Osteoblast (primary cell): ENCODE measurements around the gene SIL1. TPM values are rescaled to one million over a fixed set of nuclear protein-coding genes. Genes with fewer than 3 reads are reported as not detected.
A peak's percentile ranks its signal among the peaks of the same experiment; 100 is the strongest.

Source experiments
- DNase-seq: peaks from one replicate; pipeline ENCODE4 v3.0.0; 2011; ENCODE audit warnings: low spot score, mixed read lengths; ENCODE audit not compliant: insufficient read length; ENCODE audit errors: missing footprints
- H2AFZ ChIP-seq: 2 replicates; pipeline ENCODE4 v1.6.0; 2011; ENCODE audit warnings: mild to moderate bottlenecking, low read length
- H3K27ac ChIP-seq: 2 replicates; pipeline ENCODE4 v1.5.1; 2011; ENCODE audit warnings: mild to moderate bottlenecking, low read depth, low read length, moderate library complexity
- H3K27me3 ChIP-seq: 2 replicates; pipeline ENCODE4 v1.6.0; 2012; ENCODE audit warnings: mild to moderate bottlenecking, control low read depth, inconsistent platforms, low read length, moderate library complexity; ENCODE audit not compliant: insufficient read depth
- H3K36me3 ChIP-seq: 2 replicates; pipeline ENCODE4 v1.5.1; 2011; ENCODE audit warnings: mild to moderate bottlenecking, low read length, control low read depth, moderate library complexity; ENCODE audit not compliant: insufficient read depth
- H3K4me1 ChIP-seq: 2 replicates; pipeline ENCODE4 v1.5.1; 2011; ENCODE audit warnings: mild to moderate bottlenecking, low read length, control low read depth, moderate library complexity; ENCODE audit not compliant: insufficient read depth
- H3K4me2 ChIP-seq: 2 replicates; pipeline ENCODE4 v1.6.0; 2011; ENCODE audit warnings: mild to moderate bottlenecking, low read length; ENCODE audit not compliant: insufficient read depth
- H3K4me3 ChIP-seq: fragments of 200-600 bp; sonication (generic); 3 replicates; pipeline ENCODE4 v1.5.1; 2012; ENCODE audit warnings: mild to moderate bottlenecking, low read length, inconsistent platforms; ENCODE audit not compliant: insufficient read depth
- H3K79me2 ChIP-seq: 2 replicates; pipeline ENCODE4 v1.6.0; 2012; ENCODE audit warnings: mild to moderate bottlenecking, low read length, control low read depth, inconsistent platforms; ENCODE audit not compliant: insufficient read depth
- H3K9me3 ChIP-seq: 2 replicates; pipeline ENCODE4 v1.5.1; 2011; ENCODE audit warnings: low read depth, low read length, control low read depth
- H4K20me1 ChIP-seq: 2 replicates; pipeline ENCODE4 v1.6.0; 2012; ENCODE audit warnings: mild to moderate bottlenecking, low read length, control low read depth; ENCODE audit not compliant: insufficient read depth
- total RNA-seq: library from RNA; depleted of rRNA; stranded (reverse); fragments of >200 nt; gene quantifications from 2 replicates; pipeline ENCODE4 v1.2.3, GENCODE V29; 2012
- TF ChIP-seq, protein P1 (sequence below): IDR thresholded peaks from 2 replicates; pipeline ENCODE4 v1.5.1; 2011; ENCODE audit warnings: mild to moderate bottlenecking, low read depth, low read length, moderate library complexity; ENCODE audit errors: extremely low read depth

SIL1 gene
- total RNA-seq, 1 donor = 65.1 TPM

DNA sequence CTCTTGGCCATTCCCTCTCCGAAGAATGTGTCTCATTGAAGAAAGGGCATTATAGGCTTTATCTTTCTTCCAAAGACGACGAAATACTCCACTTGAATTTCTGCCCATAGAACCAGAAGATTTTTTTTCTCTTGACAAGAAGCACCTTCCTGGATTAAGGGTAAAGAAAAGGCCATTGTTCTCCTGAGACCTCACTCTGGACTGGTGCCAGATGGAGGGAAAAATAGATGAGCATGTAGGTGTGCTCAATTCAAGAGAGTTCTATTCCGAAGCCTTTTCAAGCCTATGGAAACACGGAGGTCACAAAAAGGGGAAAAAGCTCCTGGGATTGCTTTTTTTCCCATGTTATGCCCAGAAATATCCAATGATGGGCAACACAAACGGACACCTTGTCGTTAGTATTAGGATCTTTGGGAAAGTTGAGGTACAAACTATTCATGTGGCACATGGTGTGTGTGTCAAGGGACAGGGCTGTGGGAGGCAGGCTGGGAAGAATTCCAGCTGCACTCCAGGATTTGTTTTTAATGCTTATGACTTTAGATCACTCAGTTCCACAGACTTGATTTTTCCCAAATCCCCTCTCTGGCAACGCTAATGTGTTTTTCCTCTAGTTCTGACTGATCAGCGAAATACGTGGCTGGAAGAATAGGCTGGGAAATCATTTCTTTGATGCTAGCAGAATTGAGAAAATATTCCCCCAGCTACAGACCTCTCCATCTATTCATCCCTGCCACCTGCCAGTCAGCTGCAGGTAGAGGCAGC lies 89.9 kb downstream of the SIL1 start:
- H3K36me3 ChIP-seq = no peaks in the 10 kb centered on the region
- H3K4me1 ChIP-seq = peaks cover 42% of the 10 kb centered on the region
- TF ChIP-seq, protein P1, sequence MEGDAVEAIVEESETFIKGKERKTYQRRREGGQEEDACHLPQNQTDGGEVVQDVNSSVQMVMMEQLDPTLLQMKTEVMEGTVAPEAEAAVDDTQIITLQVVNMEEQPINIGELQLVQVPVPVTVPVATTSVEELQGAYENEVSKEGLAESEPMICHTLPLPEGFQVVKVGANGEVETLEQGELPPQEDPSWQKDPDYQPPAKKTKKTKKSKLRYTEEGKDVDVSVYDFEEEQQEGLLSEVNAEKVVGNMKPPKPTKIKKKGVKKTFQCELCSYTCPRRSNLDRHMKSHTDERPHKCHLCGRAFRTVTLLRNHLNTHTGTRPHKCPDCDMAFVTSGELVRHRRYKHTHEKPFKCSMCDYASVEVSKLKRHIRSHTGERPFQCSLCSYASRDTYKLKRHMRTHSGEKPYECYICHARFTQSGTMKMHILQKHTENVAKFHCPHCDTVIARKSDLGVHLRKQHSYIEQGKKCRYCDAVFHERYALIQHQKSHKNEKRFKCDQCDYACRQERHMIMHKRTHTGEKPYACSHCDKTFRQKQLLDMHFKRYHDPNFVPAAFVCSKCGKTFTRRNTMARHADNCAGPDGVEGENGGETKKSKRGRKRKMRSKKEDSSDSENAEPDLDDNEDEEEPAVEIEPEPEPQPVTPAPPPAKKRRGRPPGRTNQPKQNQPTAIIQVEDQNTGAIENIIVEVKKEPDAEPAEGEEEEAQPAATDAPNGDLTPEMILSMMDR = no peak
- H3K27ac ChIP-seq = peak overlapping the region; percentile 35
- no peaks in the 10 kb centered on the region for H3K27me3 ChIP-seq
- no peak overlapping the region for H2AFZ ChIP-seq
- H4K20me1 ChIP-seq = no peaks in the 10 kb centered on the region
- H3K9me3 ChIP-seq = no peaks in the 10 kb centered on the region
- H3K4me3 ChIP-seq = no peak overlapping the region
- peak overlapping the region; percentile 14 for H3K4me2 ChIP-seq
- peaks cover 3% of the 10 kb centered on the region for H3K79me2 ChIP-seq
- DNase-seq = peak; percentile 92

DNA sequence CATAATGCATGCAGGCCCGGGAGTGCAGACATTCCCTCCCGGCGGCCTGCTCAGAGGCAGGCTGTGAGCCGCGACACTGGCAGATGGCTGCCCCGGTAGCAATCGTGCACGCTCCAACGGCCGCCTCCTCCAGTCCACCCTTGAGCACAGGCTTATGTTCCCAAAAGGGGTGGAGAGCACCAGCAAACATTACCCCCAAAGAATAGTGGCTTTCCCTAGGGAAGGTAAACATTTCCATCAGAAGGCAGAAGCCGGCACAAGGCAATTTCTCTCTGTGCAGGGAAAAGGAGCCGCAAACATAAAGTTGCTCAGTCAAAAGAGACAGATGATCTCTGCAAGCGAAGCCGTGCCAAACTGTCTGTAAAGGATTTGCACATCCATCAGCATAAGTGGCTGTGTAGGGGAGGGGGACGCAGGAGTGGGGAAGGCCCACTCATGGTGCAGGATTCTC lies 92.5 kb downstream of the SIL1 start:
- Histone ChIP-seq H3K79me2 (no peaks in the 10 kb centered on the region), H3K4me3 (peak overlapping the region; percentile 54), H3K27ac (peak overlapping the region; percentile 83), H3K36me3 (no peaks in the 10 kb centered on the region), H3K27me3 (no peaks in the 10 kb centered on the region), H3K4me1 (peaks cover 44% of the 10 kb centered on the region), H4K20me1 (no peaks in the 10 kb centered on the region), H2AFZ (no peak overlapping the region), H3K4me2 (peak overlapping the region; percentile 83), H3K9me3 (no peaks in the 10 kb centered on the region)
- peak; percentile 67 for DNase-seq
- TF ChIP-seq, protein P1 = no peak

DNA sequence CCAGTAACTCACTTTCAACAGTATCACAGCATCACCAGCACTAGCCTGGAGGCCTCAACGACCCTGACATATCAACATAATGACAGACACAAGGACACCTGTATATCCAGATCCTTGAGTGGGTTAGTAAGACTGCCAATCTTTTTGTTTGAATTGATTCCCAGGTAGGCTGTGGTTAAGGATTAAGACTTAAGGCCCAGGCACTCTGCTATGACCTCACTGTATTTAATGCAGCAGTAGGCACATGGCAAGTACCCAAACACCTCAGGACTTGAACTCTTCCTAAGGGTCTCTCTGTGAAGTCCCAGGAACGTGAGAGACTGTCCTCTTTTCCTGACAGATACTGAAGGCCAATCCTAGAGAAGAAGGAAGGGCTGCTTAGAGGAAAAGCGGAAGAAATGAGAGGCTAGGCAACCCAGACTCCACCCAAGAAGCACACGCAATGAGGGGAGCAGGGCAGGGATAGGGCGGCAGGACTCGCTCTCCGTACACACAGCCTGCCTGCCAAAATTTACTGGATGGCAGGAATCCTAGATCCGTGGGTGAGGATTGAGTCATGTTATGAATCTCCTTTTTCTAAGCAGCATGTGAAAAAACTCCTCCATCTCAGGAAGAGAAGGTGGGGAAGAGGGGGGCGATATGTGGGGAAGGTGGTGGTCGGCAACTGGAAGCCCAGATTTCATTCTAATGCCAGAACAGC lies 93.4 kb downstream of the SIL1 start:
- H3K4me3 ChIP-seq = peak overlapping the region; percentile 54
- peak overlapping the region; percentile 83 for H3K4me2 ChIP-seq
- H3K9me3 ChIP-seq = no peaks in the 10 kb centered on the region
- H3K27ac ChIP-seq = peak overlapping the region; percentile 83
- H3K4me1 ChIP-seq = peaks cover 44% of the 10 kb centered on the region
- TF ChIP-seq, protein P1 = no peak
- no peaks in the 10 kb centered on the region for H3K36me3 ChIP-seq
- H4K20me1 ChIP-seq = no peaks in the 10 kb centered on the region
- DNase-seq = peak; percentile 97
- no peaks in the 10 kb centered on the region for H3K79me2 ChIP-seq
- H3K27me3 ChIP-seq = no peaks in the 10 kb centered on the region
- peak overlapping the region; percentile 54 for H2AFZ ChIP-seq

DNA sequence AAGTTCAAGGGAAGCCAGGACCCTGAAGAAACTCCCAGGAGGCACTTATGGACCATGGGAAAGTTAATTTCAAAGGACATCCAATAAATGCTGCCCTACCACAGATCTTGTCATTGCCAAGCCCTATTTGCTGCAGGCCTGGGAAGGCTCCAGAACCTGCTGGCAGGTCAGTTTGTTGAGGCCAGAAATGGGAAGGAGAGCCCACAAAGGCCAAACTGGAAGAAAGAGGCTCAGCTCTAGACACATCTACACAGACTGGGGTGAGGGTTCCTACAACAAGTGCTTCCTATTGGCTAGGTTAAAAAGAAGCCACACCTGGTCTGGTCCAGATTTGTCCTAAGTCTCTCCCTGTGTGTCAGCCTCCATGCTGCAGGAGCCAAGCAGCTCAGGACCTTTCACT lies 94.4 kb downstream of the SIL1 start:
- no peaks in the 10 kb centered on the region for H3K27me3 ChIP-seq
- H3K4me2 ChIP-seq = no peak overlapping the region
- no peaks in the 10 kb centered on the region for H4K20me1 ChIP-seq
- no peaks in the 10 kb centered on the region for H3K36me3 ChIP-seq
- no peak overlapping the region for H2AFZ ChIP-seq
- no peaks in the 10 kb centered on the region for H3K79me2 ChIP-seq
- peak overlapping the region; percentile 83 for H3K27ac ChIP-seq
- peaks cover 38% of the 10 kb centered on the region for H3K4me1 ChIP-seq
- TF ChIP-seq, protein P1 = no peak
- H3K9me3 ChIP-seq = no peaks in the 10 kb centered on the region
- H3K4me3 ChIP-seq = no peak overlapping the region
- DNase-seq = no peak
